ENCODE data around the gene PLCB4. TPM values are rescaled to one million over a fixed set of nuclear protein-coding genes. Genes with fewer than 3 reads are reported as not detected.
A peak's percentile ranks its signal among the peaks of the same experiment; 100 is the strongest.

The PLCB4 gene
- total and polyA plus RNA-seq, 7 donors: 0.90 to 6.7 (median 2.1) TPM

DNA sequence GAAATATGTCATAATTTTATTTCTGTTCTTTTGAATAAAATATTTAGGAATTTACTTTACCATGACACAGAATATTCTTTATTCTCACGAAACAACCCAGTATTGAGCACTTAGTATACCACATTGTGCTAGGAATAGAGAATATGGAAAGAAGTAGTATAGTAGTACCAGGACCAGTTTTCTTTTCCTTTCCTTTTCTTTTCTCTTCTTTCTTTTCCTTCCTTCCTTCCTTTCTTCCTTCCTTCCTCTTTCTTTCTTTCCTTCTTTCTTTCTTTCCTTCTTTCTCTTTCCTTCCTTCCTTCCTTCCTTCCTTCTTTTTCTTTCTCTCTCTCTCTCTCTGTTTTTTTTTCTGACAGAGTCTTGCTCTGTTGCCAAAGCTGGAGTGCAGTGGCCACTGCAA lies 7.5 kb upstream of the PLCB4 start:
- H3K36me3 ChIP-seq (ENCODE audit: insufficient read depth in 1 of 2, low read depth in 1 of 2): no peaks in the 10 kb centered on the region
- 88 to 97% (median 94%) methylated on average over 1 of the region's 1 CpG for WGBS, 3 donors
- no peak overlapping the region for H3K27ac ChIP-seq
- TF ChIP-seq, protein P1, sequence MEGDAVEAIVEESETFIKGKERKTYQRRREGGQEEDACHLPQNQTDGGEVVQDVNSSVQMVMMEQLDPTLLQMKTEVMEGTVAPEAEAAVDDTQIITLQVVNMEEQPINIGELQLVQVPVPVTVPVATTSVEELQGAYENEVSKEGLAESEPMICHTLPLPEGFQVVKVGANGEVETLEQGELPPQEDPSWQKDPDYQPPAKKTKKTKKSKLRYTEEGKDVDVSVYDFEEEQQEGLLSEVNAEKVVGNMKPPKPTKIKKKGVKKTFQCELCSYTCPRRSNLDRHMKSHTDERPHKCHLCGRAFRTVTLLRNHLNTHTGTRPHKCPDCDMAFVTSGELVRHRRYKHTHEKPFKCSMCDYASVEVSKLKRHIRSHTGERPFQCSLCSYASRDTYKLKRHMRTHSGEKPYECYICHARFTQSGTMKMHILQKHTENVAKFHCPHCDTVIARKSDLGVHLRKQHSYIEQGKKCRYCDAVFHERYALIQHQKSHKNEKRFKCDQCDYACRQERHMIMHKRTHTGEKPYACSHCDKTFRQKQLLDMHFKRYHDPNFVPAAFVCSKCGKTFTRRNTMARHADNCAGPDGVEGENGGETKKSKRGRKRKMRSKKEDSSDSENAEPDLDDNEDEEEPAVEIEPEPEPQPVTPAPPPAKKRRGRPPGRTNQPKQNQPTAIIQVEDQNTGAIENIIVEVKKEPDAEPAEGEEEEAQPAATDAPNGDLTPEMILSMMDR (IDR thresholded peaks at IDR 0.05): no peak
- intact Hi-C loops (cut with DNase I): loop anchor here in 1 of 2 donors (10.0 kb wide), 1 partner anchor 47 kb away; no protein-coding TSS in a partner anchor
- DNase-seq: no peak
- no peaks in the 10 kb centered on the region for H3K9me3 ChIP-seq
- no peak for ATAC-seq
- no peaks in the 10 kb centered on the region for H3K4me1 ChIP-seq
- H3K4me3 ChIP-seq: no peak overlapping the region
- H3K27me3 ChIP-seq (ENCODE audit: insufficient read depth in 3 of 3, low read length in 2 of 3): no peaks in the 10 kb centered on the region

DNA sequence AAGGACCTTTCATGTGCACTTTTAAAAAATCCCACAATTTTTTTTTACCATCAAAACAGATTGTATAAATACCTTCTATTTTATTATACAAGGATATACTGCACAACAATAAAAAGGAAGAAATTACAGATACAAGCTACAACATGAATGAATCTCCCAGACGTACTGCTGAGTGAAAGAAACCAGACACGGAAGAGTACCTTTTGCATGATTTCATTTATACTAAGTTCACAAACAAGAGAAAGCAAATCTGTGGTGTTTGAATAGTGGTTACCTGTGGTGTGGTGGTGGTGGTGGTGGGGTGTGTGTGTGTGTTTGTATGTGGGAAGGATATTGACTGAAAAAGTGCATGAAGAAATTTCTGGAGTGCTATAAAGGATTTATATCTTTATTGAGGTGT lies 6.8 kb upstream of the PLCB4 start:
- TF ChIP-seq, protein P1 (IDR thresholded peaks at IDR 0.05): no peak
- Histone ChIP-seq H3K4me3 (no peak overlapping the region), H3K27ac (no peak overlapping the region), H3K4me1 (no peaks in the 10 kb centered on the region), H3K9me3 (no peaks in the 10 kb centered on the region), H3K27me3 (ENCODE audit: insufficient read depth in 3 of 3, low read length in 2 of 3) (no peaks in the 10 kb centered on the region), H3K36me3 (ENCODE audit: insufficient read depth in 1 of 2, low read depth in 1 of 2) (no peaks in the 10 kb centered on the region)
- 90 to 97% (median 93%) methylated on average over 2 of the region's 2 CpGs for WGBS, 3 donors
- intact Hi-C loops (cut with DNase I): loop anchor here in 1 of 2 donors (10.0 kb wide), 1 partner anchor 47 kb away; no protein-coding TSS in a partner anchor
- ATAC-seq (no peak), DNase-seq (no peak)

DNA sequence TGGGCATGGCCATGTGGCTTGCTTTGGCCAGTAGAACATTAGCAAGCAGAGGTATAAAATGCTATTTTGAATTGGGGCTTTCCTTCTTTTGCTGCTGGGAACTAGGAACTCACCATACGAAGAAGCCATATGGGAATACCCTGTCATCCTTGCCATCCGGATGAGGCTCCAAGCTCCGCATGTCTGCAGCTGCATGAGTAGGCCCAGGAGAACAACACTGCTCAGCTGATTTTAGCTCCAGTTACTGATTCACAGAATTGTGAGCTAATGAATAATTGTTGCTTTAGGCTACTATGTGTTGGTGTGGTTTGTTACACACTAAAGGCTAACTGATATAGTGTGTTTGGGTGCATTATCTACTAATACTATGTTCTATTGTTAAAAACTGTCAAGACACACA lies 2.7 kb upstream of the PLCB4 start:
- ATAC-seq: no peak
- Histone ChIP-seq H3K4me3 (no peak overlapping the region), H3K36me3 (ENCODE audit: insufficient read depth in 1 of 2, low read depth in 1 of 2) (no peaks in the 10 kb centered on the region), H3K9me3 (no peaks in the 10 kb centered on the region), H3K27me3 (ENCODE audit: insufficient read depth in 3 of 3, low read length in 2 of 3) (peaks cover 0 to 19% (median 1%) of the 10 kb centered on the region in 3 donors), H3K4me1 (peaks cover 3% of the 10 kb centered on the region), H3K27ac (no peak overlapping the region)
- no peak for DNase-seq
- intact Hi-C loops (cut with DNase I): loop anchor here in 1 of 2 donors (5.0 to 10.0 kb wide), 3 partner anchors 51 to 286 kb away; no protein-coding TSS in a partner anchor
- TF ChIP-seq, protein P1 (IDR thresholded peaks at IDR 0.05): no peak
- 72 to 84% (median 82%) methylated on average over 3 of the region's 3 CpGs for WGBS, 3 donors

DNA sequence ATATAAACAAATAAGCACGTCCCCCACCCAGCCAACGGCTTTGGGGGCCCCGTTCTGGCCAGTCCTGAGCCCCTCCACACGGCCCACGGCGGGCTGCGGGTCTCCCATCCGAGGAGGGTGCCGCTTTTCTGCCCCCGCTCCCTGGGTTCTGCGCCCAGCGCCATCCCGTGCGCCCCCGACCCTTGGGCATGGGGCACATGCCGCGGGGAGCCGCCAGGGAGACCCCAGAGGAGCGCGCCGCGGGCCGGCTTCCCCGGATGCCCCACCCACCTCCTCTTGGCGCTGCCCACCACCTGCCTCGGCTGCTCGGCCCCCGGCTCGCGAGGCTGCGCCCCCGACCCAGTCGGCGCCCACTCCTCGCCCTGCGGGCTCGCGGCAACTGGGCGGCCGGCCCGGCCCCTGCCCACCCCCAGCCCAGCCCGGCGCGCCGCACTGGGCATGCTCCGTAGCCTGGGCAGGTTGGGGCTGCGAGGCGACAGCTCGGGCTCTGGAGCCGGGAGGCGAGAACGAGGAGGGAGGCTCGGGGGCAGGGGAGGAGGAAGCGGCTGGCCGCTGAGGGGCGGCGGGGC lies 570 bp upstream of the PLCB4 start:
- intact Hi-C loops (cut with DNase I): loop anchor here in 1 of 2 donors (5.0 to 10.0 kb wide), 3 partner anchors 54 to 284 kb away; no protein-coding TSS in a partner anchor
- Histone ChIP-seq H3K27me3 (ENCODE audit: insufficient read depth in 3 of 3, low read length in 2 of 3) (peaks cover 0 to 21% (median 1%) of the 10 kb centered on the region in 3 donors), H3K4me3 (peak overlapping the region; percentile 80), H3K9me3 (no peaks in the 10 kb centered on the region), H3K36me3 (ENCODE audit: insufficient read depth in 1 of 2, low read depth in 1 of 2) (no peaks in the 10 kb centered on the region), H3K4me1 (peaks cover 3% of the 10 kb centered on the region), H3K27ac (peak overlapping the region; percentile 65)
- DNase-seq (peak; percentile 31 to 56), ATAC-seq (peak; percentile 53 to 60 (median 56))
- TF ChIP-seq, protein P1 (IDR thresholded peaks at IDR 0.05): no peak
- 0 to 1% (median 1%) methylated on average over 23 to 57 of the region's 57 CpGs for WGBS, 3 donors

Data from psoas muscle (tissue), 8 donors.